HepG2 (cell line): ENCODE measurements around the gene JAG1. TPM values are rescaled to one million over a fixed set of nuclear protein-coding genes. Genes with fewer than 3 reads are reported as not detected.

Experiments
- ARID2 ChIP-seq: sonication (generic); formaldehyde crosslinking; IDR thresholded peaks from 2 replicates; pipeline ENCODE4 v1.8.1; 2022; ENCODE audit warnings: mild to moderate bottlenecking, missing genetic modification reagents, borderline replicate concordance
- EZH2 ChIP-seq: conservative IDR thresholded peaks from 2 replicates; pipeline ENCODE4 v1.6.1; 2012; ENCODE audit warnings: mild to moderate bottlenecking, low read depth, low read length, moderate library complexity
- FOSL2 ChIP-seq: sonication (generic); formaldehyde crosslinking; IDR thresholded peaks from 2 replicates; pipeline ENCODE4 v1.4.0; 2020; ENCODE audit warnings: missing genetic modification reagents
- FOXK1 ChIP-seq: sonication (generic); formaldehyde crosslinking; IDR thresholded peaks from 2 replicates; pipeline ENCODE4 v1.4.0; 2020; ENCODE audit warnings: low read depth, missing genetic modification reagents, borderline replicate concordance
- JARID2 ChIP-seq: sonication (generic); formaldehyde crosslinking; IDR thresholded peaks from 2 replicates; pipeline ENCODE4 v1.8.1; 2023; ENCODE audit warnings: missing genetic modification reagents, inconsistent platforms; ENCODE audit not compliant: insufficient replicate concordance
- MIXL1 ChIP-seq: IDR thresholded peaks from 2 replicates; pipeline ENCODE4 v1.6.1; 2016
- MXD4 ChIP-seq: IDR thresholded peaks from 2 replicates; pipeline ENCODE4 v1.6.1; 2016; ENCODE audit warnings: mild to moderate bottlenecking, missing biosample characterization, missing genetic modification reagents
- NBN ChIP-seq: fragments of 450-650 bp; conservative IDR thresholded peaks from 2 replicates; pipeline ENCODE4 v1.6.1; 2017
- RBFOX2 ChIP-seq: fragments of 200-400 bp; formaldehyde crosslinking; IDR thresholded peaks from 2 replicates; pipeline ENCODE4 v1.6.1; 2017; ENCODE audit warnings: low read depth, mild to moderate bottlenecking, low read length
- RFX1 ChIP-seq: fragments of 450-650 bp; IDR thresholded peaks from 2 replicates; pipeline ENCODE4 v1.6.1; 2017
- SKIL ChIP-seq: sonication (generic); formaldehyde crosslinking; IDR thresholded peaks from 2 replicates; pipeline ENCODE4 v1.8.0; 2022; ENCODE audit warnings: missing genetic modification reagents, mild to moderate bottlenecking, moderate library complexity, borderline replicate concordance
- YEATS4 ChIP-seq: sonication (generic); formaldehyde crosslinking; IDR thresholded peaks from 2 replicates; pipeline ENCODE4 v1.4.0; 2020; ENCODE audit warnings: missing genetic modification reagents, borderline replicate concordance
- ZEB1 ChIP-seq: IDR thresholded peaks from 2 replicates; pipeline ENCODE4 v1.6.1; 2012; ENCODE audit warnings: mild to moderate bottlenecking, low read depth, inconsistent platforms; ENCODE audit not compliant: insufficient replicate concordance
- ZNF180 ChIP-seq: sonication (generic); formaldehyde crosslinking; IDR thresholded peaks from 2 replicates; pipeline ENCODE4 v1.4.0; 2020; ENCODE audit warnings: low read depth, missing genetic modification reagents, borderline replicate concordance
- ZNF383 ChIP-seq: sonication (generic); formaldehyde crosslinking; IDR thresholded peaks from 2 replicates; pipeline ENCODE4 v1.4.0; 2020; ENCODE audit warnings: missing genetic modification reagents, mild to moderate bottlenecking, borderline replicate concordance
- ZNF556 ChIP-seq: sonication (generic); formaldehyde crosslinking; IDR thresholded peaks from 2 replicates; pipeline ENCODE4 v1.4.0; 2020; ENCODE audit warnings: mild to moderate bottlenecking, missing genetic modification reagents, borderline replicate concordance
- ZNF766 ChIP-seq: sonication (generic); formaldehyde crosslinking; IDR thresholded peaks from 2 replicates; pipeline ENCODE4 v1.5.0; 2020; ENCODE audit warnings: missing genetic modification reagents, borderline replicate concordance
- ZNF839 ChIP-seq: sonication (generic); formaldehyde crosslinking; IDR thresholded peaks from 2 replicates; pipeline ENCODE4 v1.4.0; 2020; ENCODE audit warnings: missing genetic modification reagents, mild to moderate bottlenecking, borderline replicate concordance
- ZSCAN5A ChIP-seq: sonication (generic); formaldehyde crosslinking; IDR thresholded peaks from 2 replicates; pipeline ENCODE4 v1.8.0; 2022; ENCODE audit warnings: mild to moderate bottlenecking, missing genetic modification reagents, borderline replicate concordance
- polyA plus RNA-seq, 8 experiments: library from polyadenylated mRNA; depleted of rRNA in 3 of 8; stranded (reverse) in 7 of 8; unstranded in 1 of 8; fragments of >200 nt; fragmentation: Illumina TruSeq in 4 of 8; extraction: Trizol in 4 of 8; gene quantifications; 2 replicates each; pipeline versions ENCODE4 v1.2.1 to v1.2.3, GENCODE V29; 2011 to 2016; ENCODE audit warnings: low read depth in 4 of 8, missing spikeins in 1 of 8, mixed read lengths in 1 of 8; ENCODE audit not compliant: insufficient read depth in 1 of 8
- total RNA-seq, 5 experiments: library from RNA; depleted of rRNA; stranded (reverse); fragments of >200 nt; fragmentation: Illumina TruSeq; extraction: Trizol; gene quantifications; 2 replicates each; pipeline ENCODE4 v1.2.3, GENCODE V29; 2016; ENCODE audit warnings: low read depth in 1 of 5
- TF ChIP-seq, protein P1 (sequence below): sonication (generic); formaldehyde crosslinking; IDR thresholded peaks from 2 replicates; pipeline ENCODE4 v1.4.0; 2020; ENCODE audit warnings: missing genetic modification reagents
- TF ChIP-seq, protein P2 (sequence below): sonication (generic); formaldehyde crosslinking; IDR thresholded peaks from 2 replicates; pipeline ENCODE4 v1.5.1; 2020; ENCODE audit warnings: mild to moderate bottlenecking, missing genetic modification reagents

JAG1 gene
- total and polyA plus RNA-seq, 2 of the 13 experiments (the other 11 are each of a cell fraction or from before 2014, with no cell fraction given): 47.1 to 56.3 TPM

- TF ChIP-seq SKIL (peak; percentile 19; the same call in 1 of the 2 replicates), ZNF839 (CRISPR knock-in tag) (0 out of 2 replicates have a peak, but pooled peaks have one; percentile 57), EZH2 (no peak), JARID2 (CRISPR knock-in tag) (no peak), ARID2 (peak; percentile 55; the same call in 1 of the 2 replicates), ZNF383 (CRISPR knock-in tag) (no peak), ZNF556 (CRISPR knock-in tag) (no peak), ZEB1 (peak; percentile 77), ZNF180 (0 out of 2 replicates have a peak, but pooled peaks have one; percentile 54), FOSL2 (CRISPR knock-in tag) (0 out of 2 replicates have a peak, but pooled peaks have one; percentile 11), RBFOX2 (0 out of 2 replicates have a peak, but pooled peaks have one; percentile 35), MIXL1 (CRISPR knock-in tag) (no peak), ZNF766 (peak; percentile 16; the same call in 1 of the 2 replicates), NBN (no peak), YEATS4 (CRISPR knock-in tag) (0 out of 2 replicates have a peak, but pooled peaks have one; percentile 5), RFX1 (no peak), MXD4 (CRISPR knock-in tag) (peak; percentile 0; the same call in 1 of the 2 replicates), ZSCAN5A (CRISPR knock-in tag) (peak; percentile 84; the same call in 1 of the 2 replicates), FOXK1 (CRISPR knock-in tag) (no peak; the same call in 1 of the 2 replicates)
- TF ChIP-seq, protein P1, sequence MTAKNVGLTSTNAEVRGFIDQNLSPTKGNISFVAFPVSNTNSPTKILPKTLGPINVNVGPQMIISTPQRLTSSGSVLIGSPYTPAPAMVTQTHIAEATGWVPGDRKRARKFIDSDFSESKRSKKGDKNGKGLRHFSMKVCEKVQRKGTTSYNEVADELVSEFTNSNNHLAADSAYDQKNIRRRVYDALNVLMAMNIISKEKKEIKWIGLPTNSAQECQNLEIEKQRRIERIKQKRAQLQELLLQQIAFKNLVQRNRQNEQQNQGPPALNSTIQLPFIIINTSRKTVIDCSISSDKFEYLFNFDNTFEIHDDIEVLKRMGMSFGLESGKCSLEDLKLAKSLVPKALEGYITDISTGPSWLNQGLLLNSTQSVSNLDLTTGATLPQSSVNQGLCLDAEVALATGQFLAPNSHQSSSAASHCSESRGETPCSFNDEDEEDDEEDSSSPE (CRISPR knock-in tag): peak; percentile 58
- TF ChIP-seq, protein P2, sequence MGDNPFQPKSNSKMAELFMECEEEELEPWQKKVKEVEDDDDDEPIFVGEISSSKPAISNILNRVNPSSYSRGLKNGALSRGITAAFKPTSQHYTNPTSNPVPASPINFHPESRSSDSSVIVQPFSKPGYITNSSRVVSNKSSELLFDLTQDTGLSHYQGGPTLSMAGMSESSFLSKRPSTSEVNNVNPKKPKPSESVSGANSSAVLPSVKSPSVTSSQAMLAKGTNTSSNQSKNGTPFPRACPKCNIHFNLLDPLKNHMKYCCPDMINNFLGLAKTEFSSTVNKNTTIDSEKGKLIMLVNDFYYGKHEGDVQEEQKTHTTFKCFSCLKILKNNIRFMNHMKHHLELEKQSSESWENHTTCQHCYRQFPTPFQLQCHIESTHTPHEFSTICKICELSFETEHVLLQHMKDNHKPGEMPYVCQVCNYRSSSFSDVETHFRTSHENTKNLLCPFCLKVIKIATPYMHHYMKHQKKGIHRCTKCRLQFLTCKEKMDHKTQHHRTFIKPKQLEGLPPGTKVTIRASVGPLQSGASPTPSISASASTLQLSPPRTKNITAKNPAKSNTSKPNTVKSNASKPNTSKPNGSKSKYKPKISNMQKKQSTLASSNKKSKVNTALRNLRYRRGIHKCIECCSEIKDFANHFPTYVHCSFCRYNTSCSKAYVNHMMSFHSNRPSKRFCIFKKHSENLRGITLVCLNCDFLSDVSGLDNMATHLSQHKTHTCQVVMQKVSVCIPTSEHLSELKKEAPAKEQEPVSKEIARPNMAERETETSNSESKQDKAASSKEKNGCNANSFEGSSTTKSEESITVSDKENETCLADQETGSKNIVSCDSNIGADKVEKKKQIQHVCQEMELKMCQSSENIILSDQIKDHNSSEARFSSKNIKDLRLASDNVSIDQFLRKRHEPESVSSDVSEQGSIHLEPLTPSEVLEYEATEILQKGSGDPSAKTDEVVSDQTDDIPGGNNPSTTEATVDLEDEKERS (CRISPR knock-in tag): 0 out of 2 replicates have a peak, but pooled peaks have one; percentile 3
These were observed 1.7 kb downstream of the JAG1 start (continued) for GRCh38 chr20:10671919-10672623.
